ENCODE results near the gene SAMMSON.
A peak's percentile ranks its signal among the peaks of the same experiment; 100 is the strongest.

Gene SAMMSON

DNA sequence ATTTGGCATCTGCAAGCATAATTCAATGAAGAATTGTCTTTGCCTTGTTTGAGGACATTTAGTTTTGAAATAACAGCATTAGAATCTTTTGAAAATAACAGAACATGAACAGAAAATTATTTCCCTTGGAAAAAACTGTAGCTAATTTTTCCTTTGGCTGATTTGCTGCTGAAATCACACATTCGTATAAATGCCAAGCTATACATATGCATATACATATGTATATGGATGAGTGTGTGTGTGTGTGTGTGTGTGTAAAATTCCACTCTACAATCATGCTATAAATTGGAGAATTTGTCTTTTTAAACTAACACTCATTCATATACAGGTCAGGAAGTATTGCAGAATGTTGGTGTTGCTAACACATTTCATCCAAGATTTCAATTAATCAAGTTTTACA lies 57.9 kb downstream of the SAMMSON start:
- DNase-seq (ENCODE audit: low spot score), result no peak
- in situ Hi-C loops (cut with MboI; ENCODE audit: low sequenced_read_pairs, unreplicated experiment), result no loop called here
- TF ChIP-seq, protein P1, sequence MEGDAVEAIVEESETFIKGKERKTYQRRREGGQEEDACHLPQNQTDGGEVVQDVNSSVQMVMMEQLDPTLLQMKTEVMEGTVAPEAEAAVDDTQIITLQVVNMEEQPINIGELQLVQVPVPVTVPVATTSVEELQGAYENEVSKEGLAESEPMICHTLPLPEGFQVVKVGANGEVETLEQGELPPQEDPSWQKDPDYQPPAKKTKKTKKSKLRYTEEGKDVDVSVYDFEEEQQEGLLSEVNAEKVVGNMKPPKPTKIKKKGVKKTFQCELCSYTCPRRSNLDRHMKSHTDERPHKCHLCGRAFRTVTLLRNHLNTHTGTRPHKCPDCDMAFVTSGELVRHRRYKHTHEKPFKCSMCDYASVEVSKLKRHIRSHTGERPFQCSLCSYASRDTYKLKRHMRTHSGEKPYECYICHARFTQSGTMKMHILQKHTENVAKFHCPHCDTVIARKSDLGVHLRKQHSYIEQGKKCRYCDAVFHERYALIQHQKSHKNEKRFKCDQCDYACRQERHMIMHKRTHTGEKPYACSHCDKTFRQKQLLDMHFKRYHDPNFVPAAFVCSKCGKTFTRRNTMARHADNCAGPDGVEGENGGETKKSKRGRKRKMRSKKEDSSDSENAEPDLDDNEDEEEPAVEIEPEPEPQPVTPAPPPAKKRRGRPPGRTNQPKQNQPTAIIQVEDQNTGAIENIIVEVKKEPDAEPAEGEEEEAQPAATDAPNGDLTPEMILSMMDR (IDR thresholded peaks at IDR 0.05; ENCODE audit: borderline replicate concordance, control extremely low read depth, extremely low read depth, insufficient read depth, missing control alignments), result no peak

DNA sequence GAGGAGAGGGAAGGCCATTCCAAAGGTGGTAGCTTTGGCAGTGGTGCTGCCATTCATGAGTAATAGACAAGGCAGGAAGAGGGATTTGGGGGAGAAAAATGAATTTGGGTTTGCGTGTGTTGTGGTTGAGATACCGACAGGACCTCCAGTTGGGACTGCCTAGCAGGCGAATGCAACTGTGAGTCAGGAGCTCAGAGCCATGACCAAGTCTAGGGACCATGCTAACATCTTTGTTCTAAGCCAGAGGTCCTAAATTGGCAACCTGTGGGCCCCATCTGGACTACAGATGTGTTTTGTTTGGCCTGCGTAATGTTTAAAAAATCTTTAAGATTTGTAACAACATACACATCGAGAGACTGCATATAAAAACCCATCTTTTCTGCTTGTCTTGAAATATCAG lies 61.6 kb downstream of the SAMMSON start:
- no peak for DNase-seq (ENCODE audit: low spot score)
- TF ChIP-seq, protein P1 (IDR thresholded peaks at IDR 0.05; ENCODE audit: borderline replicate concordance, control extremely low read depth, extremely low read depth, insufficient read depth, missing control alignments), result no peak
- in situ Hi-C loops (cut with MboI; ENCODE audit: low sequenced_read_pairs, unreplicated experiment), result no loop called here

DNA sequence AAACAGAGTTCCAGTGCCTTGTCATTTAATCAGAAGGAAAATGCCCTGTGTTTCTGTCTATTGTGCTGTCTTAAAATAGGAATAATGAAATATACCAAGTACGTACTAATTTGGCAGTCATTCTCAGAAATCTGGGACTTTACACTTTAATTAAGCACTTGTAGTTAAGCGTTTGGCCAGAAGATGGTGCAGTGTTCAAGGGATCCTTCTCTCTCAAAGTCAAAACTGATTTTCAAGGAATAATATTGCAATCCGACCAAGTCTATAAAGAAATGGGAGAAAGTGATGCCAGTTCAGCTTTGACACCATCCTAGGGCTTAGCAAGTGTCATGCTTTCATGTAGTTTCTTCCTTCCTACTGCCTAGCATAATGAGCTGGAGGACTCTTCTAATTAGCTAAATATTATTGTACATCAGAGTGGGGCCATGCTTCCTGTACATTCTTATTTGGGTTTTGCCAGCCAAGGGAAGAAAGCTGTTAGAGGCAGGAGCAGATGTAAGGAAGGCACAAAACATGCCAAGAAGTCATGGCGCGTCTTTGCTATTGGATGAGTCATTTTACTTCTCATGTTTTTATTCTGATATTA lies 64.8 kb downstream of the SAMMSON start:
- peak; percentile 2 for DNase-seq (ENCODE audit: low spot score)
- in situ Hi-C loops (cut with MboI; ENCODE audit: low sequenced_read_pairs, unreplicated experiment), result no loop called here
- TF ChIP-seq, protein P1 (IDR thresholded peaks at IDR 0.05; ENCODE audit: borderline replicate concordance, control extremely low read depth, extremely low read depth, insufficient read depth, missing control alignments), result no peak

- DNase-seq (ENCODE audit: low spot score), result no peak
- TF ChIP-seq, protein P1 (IDR thresholded peaks at IDR 0.05; ENCODE audit: borderline replicate concordance, control extremely low read depth, extremely low read depth, insufficient read depth, missing control alignments), result peak; percentile 23
- in situ Hi-C loops (cut with MboI; ENCODE audit: low sequenced_read_pairs, unreplicated experiment), result no loop called here
These were observed 66.2 kb downstream of the SAMMSON start for GRCh38 chr3:70065696-70066253.

DNA sequence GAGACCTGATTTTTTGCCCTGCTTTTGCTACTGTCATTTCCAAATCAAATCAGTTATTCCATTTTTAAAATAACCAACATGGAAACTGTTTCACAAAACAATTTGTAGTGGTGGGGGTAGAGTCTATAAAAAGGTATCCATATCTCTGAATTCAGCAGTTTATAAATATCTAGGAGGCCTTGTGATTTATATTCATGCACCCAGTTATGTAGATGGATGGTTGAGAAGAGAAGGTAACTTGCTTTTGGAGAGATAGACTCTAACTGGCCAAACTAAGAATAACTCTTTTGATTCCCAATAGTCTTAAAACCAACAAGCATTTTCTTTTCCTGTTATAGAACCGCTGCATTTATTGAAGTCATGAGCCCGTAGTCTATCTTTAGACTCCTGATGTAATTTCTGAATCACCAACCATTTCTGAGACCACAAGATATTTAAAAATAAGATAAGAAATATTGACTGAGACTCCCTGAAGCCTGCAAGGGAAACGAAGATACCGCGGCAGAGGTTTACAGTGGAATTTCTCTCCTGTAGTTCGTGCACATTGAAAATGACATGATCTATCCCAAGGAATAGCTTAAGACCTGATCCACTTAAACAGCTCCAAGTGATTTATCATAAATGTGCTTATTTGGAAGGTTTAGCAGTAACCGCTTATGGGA lies 68.5 kb downstream of the SAMMSON start:
- no peak for DNase-seq (ENCODE audit: low spot score)
- in situ Hi-C loops (cut with MboI; ENCODE audit: low sequenced_read_pairs, unreplicated experiment), result no loop called here
- TF ChIP-seq, protein P1 (IDR thresholded peaks at IDR 0.05; ENCODE audit: borderline replicate concordance, control extremely low read depth, extremely low read depth, insufficient read depth, missing control alignments), result no peak

DNA sequence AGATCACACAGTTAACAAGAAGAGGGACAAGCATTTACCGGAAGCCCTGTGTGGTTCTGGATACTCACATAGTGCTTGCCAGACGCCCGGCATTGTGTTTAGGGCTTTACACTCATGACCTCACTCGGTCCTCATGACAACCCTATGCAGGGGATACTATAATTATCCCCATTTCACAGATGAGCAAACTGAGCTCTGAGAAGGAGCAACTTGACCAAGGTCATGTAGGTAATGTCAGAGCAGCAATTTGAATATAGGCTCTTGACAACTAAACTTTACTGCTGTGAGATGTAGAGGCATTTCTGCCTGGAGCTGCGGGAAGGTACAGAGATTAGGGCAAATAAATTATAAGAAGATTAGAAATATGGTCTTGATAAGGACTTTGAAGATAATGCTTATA lies 70.0 kb downstream of the SAMMSON start:
- DNase-seq (ENCODE audit: low spot score), result no peak
- in situ Hi-C loops (cut with MboI; ENCODE audit: low sequenced_read_pairs, unreplicated experiment), result no loop called here
- TF ChIP-seq, protein P1 (IDR thresholded peaks at IDR 0.05; ENCODE audit: borderline replicate concordance, control extremely low read depth, extremely low read depth, insufficient read depth, missing control alignments), result no peak
